Measurements from ENCODE around the gene GRIK3. TPM values are rescaled to one million over a fixed set of nuclear protein-coding genes. Genes with fewer than 3 reads are reported as not detected.

GRIK3 gene
- total and polyA plus RNA-seq, 2 of the 8 experiments (the other 6 are each of a cell fraction or from before 2014, with no cell fraction given) = 2.1 to 3.4 TPM

DNA sequence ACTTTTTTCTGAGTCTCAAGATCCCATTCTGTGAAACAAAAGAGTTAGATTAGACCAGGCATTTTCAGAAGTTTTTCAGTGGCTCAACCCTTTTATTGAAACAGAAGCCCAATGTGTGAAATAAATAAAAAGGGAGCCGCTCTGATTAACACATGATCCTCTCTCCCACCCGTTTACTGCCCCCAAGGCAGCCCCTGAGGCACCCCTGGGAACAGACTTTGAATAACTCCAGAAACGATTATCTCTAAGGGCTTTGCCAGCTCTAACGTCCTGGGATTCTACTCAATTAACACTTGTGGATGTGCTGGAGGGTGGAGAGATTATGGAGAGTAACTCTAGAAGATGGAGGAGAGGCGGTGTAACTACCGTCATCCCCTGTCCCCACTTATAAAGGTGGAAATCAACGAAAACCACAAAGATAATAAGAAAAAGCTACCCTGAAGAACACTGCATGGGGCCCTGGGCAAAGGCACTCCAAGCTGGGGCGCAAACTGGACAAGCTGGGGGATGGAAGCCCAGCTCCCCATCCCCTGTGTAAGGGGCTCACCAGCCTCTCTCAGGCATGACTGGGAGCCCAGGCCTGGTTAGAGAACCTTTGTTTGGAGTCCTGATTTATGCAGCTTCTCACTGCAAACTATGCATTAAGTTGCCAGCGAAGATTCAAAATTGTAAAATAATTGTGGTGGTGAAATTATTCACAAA is 39.0 kb upstream of the GRIK3 start (continued):
- TF ChIP-seq, protein P1, sequence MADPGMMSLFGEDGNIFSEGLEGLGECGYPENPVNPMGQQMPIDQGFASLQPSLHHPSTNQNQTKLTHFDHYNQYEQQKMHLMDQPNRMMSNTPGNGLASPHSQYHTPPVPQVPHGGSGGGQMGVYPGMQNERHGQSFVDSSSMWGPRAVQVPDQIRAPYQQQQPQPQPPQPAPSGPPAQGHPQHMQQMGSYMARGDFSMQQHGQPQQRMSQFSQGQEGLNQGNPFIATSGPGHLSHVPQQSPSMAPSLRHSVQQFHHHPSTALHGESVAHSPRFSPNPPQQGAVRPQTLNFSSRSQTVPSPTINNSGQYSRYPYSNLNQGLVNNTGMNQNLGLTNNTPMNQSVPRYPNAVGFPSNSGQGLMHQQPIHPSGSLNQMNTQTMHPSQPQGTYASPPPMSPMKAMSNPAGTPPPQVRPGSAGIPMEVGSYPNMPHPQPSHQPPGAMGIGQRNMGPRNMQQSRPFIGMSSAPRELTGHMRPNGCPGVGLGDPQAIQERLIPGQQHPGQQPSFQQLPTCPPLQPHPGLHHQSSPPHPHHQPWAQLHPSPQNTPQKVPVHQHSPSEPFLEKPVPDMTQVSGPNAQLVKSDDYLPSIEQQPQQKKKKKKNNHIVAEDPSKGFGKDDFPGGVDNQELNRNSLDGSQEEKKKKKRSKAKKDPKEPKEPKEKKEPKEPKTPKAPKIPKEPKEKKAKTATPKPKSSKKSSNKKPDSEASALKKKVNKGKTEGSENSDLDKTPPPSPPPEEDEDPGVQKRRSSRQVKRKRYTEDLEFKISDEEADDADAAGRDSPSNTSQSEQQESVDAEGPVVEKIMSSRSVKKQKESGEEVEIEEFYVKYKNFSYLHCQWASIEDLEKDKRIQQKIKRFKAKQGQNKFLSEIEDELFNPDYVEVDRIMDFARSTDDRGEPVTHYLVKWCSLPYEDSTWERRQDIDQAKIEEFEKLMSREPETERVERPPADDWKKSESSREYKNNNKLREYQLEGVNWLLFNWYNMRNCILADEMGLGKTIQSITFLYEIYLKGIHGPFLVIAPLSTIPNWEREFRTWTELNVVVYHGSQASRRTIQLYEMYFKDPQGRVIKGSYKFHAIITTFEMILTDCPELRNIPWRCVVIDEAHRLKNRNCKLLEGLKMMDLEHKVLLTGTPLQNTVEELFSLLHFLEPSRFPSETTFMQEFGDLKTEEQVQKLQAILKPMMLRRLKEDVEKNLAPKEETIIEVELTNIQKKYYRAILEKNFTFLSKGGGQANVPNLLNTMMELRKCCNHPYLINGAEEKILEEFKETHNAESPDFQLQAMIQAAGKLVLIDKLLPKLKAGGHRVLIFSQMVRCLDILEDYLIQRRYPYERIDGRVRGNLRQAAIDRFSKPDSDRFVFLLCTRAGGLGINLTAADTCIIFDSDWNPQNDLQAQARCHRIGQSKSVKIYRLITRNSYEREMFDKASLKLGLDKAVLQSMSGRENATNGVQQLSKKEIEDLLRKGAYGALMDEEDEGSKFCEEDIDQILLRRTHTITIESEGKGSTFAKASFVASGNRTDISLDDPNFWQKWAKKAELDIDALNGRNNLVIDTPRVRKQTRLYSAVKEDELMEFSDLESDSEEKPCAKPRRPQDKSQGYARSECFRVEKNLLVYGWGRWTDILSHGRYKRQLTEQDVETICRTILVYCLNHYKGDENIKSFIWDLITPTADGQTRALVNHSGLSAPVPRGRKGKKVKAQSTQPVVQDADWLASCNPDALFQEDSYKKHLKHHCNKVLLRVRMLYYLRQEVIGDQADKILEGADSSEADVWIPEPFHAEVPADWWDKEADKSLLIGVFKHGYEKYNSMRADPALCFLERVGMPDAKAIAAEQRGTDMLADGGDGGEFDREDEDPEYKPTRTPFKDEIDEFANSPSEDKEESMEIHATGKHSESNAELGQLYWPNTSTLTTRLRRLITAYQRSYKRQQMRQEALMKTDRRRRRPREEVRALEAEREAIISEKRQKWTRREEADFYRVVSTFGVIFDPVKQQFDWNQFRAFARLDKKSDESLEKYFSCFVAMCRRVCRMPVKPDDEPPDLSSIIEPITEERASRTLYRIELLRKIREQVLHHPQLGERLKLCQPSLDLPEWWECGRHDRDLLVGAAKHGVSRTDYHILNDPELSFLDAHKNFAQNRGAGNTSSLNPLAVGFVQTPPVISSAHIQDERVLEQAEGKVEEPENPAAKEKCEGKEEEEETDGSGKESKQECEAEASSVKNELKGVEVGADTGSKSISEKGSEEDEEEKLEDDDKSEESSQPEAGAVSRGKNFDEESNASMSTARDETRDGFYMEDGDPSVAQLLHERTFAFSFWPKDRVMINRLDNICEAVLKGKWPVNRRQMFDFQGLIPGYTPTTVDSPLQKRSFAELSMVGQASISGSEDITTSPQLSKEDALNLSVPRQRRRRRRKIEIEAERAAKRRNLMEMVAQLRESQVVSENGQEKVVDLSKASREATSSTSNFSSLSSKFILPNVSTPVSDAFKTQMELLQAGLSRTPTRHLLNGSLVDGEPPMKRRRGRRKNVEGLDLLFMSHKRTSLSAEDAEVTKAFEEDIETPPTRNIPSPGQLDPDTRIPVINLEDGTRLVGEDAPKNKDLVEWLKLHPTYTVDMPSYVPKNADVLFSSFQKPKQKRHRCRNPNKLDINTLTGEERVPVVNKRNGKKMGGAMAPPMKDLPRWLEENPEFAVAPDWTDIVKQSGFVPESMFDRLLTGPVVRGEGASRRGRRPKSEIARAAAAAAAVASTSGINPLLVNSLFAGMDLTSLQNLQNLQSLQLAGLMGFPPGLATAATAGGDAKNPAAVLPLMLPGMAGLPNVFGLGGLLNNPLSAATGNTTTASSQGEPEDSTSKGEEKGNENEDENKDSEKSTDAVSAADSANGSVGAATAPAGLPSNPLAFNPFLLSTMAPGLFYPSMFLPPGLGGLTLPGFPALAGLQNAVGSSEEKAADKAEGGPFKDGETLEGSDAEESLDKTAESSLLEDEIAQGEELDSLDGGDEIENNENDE (IDR thresholded peaks at IDR 0.05; ENCODE audit: insufficient replicate concordance, low read length) = no peak
- TF ChIP-seq, protein P2, sequence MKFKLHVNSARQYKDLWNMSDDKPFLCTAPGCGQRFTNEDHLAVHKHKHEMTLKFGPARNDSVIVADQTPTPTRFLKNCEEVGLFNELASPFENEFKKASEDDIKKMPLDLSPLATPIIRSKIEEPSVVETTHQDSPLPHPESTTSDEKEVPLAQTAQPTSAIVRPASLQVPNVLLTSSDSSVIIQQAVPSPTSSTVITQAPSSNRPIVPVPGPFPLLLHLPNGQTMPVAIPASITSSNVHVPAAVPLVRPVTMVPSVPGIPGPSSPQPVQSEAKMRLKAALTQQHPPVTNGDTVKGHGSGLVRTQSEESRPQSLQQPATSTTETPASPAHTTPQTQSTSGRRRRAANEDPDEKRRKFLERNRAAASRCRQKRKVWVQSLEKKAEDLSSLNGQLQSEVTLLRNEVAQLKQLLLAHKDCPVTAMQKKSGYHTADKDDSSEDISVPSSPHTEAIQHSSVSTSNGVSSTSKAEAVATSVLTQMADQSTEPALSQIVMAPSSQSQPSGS (IDR thresholded peaks at IDR 0.05; ENCODE audit: low read length) = no peak
- no peak for TF ChIP-seq TBP (IDR thresholded peaks at IDR 0.05; ENCODE audit: low read depth, low read length)
- no peak for TF ChIP-seq SP4 (IDR thresholded peaks at IDR 0.05; ENCODE audit: low read length)
- no peak for TF ChIP-seq RFX5 (IDR thresholded peaks at IDR 0.05; ENCODE audit: borderline replicate concordance, low read depth, low read length)
- TF ChIP-seq USF2 (IDR thresholded peaks at IDR 0.05; ENCODE audit: low read length) = no peak
- no peak for TF ChIP-seq SP2 (IDR thresholded peaks at IDR 0.05; ENCODE audit: low read length)
- no peak for TF ChIP-seq YY1 (IDR thresholded peaks at IDR 0.05; ENCODE audit: low read depth, low read length)
